H1 (cell line): ENCODE measurements around the gene SF3B2.

ENCODE experiments used
- EP300 ChIP-seq, 2 experiments: IDR thresholded peaks; 1 replicate in 1 of 2; 2 replicates in 1 of 2; pipeline ENCODE4 v1.6.1; 2011 to 2012; ENCODE audit warnings: low read depth in 2 of 2, low read length in 2 of 2, mild to moderate bottlenecking in 2 of 2, borderline replicate concordance in 1 of 2, inconsistent platforms in 1 of 2, moderate library complexity in 1 of 2
- NRF1 ChIP-seq: IDR thresholded peaks from 2 replicates; pipeline ENCODE4 v1.6.1; 2011; ENCODE audit warnings: mild to moderate bottlenecking, low read depth, low read length, improper control_type of control experiment
- POLR2AphosphoS5 ChIP-seq: IDR thresholded peaks from 2 replicates; pipeline ENCODE4 v1.6.1; 2011; ENCODE audit warnings: low read depth, low read length
- TEAD4 ChIP-seq: IDR thresholded peaks from 2 replicates; pipeline ENCODE4 v1.6.1; 2012; ENCODE audit warnings: low read depth, low read length, inconsistent platforms, mixed read lengths
- TF ChIP-seq, protein P1 (sequence below), 3 experiments: IDR thresholded peaks; 1 replicate in 2 of 3; 2 replicates in 1 of 3; pipeline versions ENCODE4 v1.5.1 to v1.6.1; 2011; ENCODE audit warnings: low read length in 3 of 3, mild to moderate bottlenecking in 3 of 3, inconsistent platforms in 2 of 3, low read depth in 1 of 3, moderate library complexity in 1 of 3; ENCODE audit not compliant: insufficient read depth in 1 of 3; ENCODE audit errors: control extremely low read depth in 1 of 3

GRCh38 chr11:66064571-66064970, 12.4 kb downstream of the SF3B2 start:
- no peak for TF ChIP-seq NRF1
- no peak for TF ChIP-seq POLR2AphosphoS5
- TF ChIP-seq EP300 (IDR thresholded peaks at IDR 0.05; ENCODE audit: borderline replicate concordance in 1 of 2, low read depth in 2 of 2, low read length in 2 of 2): no peak
- no peak for TF ChIP-seq TEAD4
- TF ChIP-seq, protein P1, sequence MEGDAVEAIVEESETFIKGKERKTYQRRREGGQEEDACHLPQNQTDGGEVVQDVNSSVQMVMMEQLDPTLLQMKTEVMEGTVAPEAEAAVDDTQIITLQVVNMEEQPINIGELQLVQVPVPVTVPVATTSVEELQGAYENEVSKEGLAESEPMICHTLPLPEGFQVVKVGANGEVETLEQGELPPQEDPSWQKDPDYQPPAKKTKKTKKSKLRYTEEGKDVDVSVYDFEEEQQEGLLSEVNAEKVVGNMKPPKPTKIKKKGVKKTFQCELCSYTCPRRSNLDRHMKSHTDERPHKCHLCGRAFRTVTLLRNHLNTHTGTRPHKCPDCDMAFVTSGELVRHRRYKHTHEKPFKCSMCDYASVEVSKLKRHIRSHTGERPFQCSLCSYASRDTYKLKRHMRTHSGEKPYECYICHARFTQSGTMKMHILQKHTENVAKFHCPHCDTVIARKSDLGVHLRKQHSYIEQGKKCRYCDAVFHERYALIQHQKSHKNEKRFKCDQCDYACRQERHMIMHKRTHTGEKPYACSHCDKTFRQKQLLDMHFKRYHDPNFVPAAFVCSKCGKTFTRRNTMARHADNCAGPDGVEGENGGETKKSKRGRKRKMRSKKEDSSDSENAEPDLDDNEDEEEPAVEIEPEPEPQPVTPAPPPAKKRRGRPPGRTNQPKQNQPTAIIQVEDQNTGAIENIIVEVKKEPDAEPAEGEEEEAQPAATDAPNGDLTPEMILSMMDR (IDR thresholded peaks at IDR 0.05; ENCODE audit: control extremely low read depth in 1 of 3, insufficient read depth in 1 of 3, low read depth in 1 of 3, low read length in 3 of 3): no peak
